ENCODE data around the gene PDZD2. TPM values are rescaled to one million over a fixed set of nuclear protein-coding genes. Genes with fewer than 3 reads are reported as not detected.

The PDZD2 gene
- total RNA-seq, 2 donors from 2014 or later = 6.6 to 14.6 TPM

- H3K4me3 Mint-ChIP-seq = no peak overlapping the region
- H3K36me3 ChIP-seq (ENCODE audit: control insufficient read depth, insufficient read depth, low read length) = no peaks in the 10 kb centered on the region
- no peak overlapping the region for H3K27ac ChIP-seq (ENCODE audit: low read depth, low read length)
- H3K9ac ChIP-seq (ENCODE audit: extremely low read depth, low read length, poor library complexity, severe bottlenecking) = no peak overlapping the region
- no peak overlapping the region for H3K27ac Mint-ChIP-seq
- H3K27me3 ChIP-seq (ENCODE audit: control insufficient read depth, insufficient read depth, low read length, poor library complexity, severe bottlenecking) = no peaks in the 10 kb centered on the region
- H3K9me3 Mint-ChIP-seq = no peaks in the 10 kb centered on the region
- TF ChIP-seq CTCF (conservative IDR thresholded peaks at IDR 0.05) = no peak
- peaks cover 21% of the 10 kb centered on the region for H3K27me3 Mint-ChIP-seq (ENCODE audit: insufficient read depth)
- peaks cover 27% of the 10 kb centered on the region for H3K4me1 Mint-ChIP-seq
- H3K9me3 ChIP-seq (ENCODE audit: control insufficient read depth, low read length) = no peaks in the 10 kb centered on the region
- no peak for DNase-seq
- 94 to 99% methylated on average over 10 to 20 of the region's 20 CpGs for WGBS, 2 experiments (ENCODE audit: insufficient coverage in 1 of 2, insufficient read length in 1 of 2)
- peaks cover 6% of the 10 kb centered on the region for H3K4me1 ChIP-seq (ENCODE audit: control insufficient read depth, insufficient read depth, low read length)
- no peak overlapping the region for H3K4me3 ChIP-seq (ENCODE audit: low read length)
- H3K36me3 Mint-ChIP-seq (ENCODE audit: low read depth) = no peaks in the 10 kb centered on the region
These were observed 116.1 kb downstream of the PDZD2 start for GRCh38 chr5:31754741-31755675.

GRCh38 chr5:31755676-31756230, 116.8 kb downstream of the PDZD2 start:
- no peak overlapping the region for H3K4me3 ChIP-seq (ENCODE audit: low read length)
- peaks cover 6% of the 10 kb centered on the region for H3K4me1 ChIP-seq (ENCODE audit: control insufficient read depth, insufficient read depth, low read length)
- Mint-ChIP-seq H3K4me1 (peaks cover 27% of the 10 kb centered on the region), H3K9me3 (no peaks in the 10 kb centered on the region), H3K27ac (no peak overlapping the region), H3K27me3 (ENCODE audit: insufficient read depth) (peaks cover 16% of the 10 kb centered on the region), H3K36me3 (ENCODE audit: low read depth) (no peaks in the 10 kb centered on the region), H3K4me3 (no peak overlapping the region)
- H3K9me3 ChIP-seq (ENCODE audit: control insufficient read depth, low read length) = no peaks in the 10 kb centered on the region
- no peaks in the 10 kb centered on the region for H3K36me3 ChIP-seq (ENCODE audit: control insufficient read depth, insufficient read depth, low read length)
- WGBS, 2 experiments (ENCODE audit: insufficient coverage in 1 of 2, insufficient read length in 1 of 2) = 92% methylated on average over 10 of the region's 10 CpGs
- H3K27ac ChIP-seq (ENCODE audit: low read depth, low read length) = no peak overlapping the region
- DNase-seq = no peak
- no peak overlapping the region for H3K9ac ChIP-seq (ENCODE audit: extremely low read depth, low read length, poor library complexity, severe bottlenecking)
- H3K27me3 ChIP-seq (ENCODE audit: control insufficient read depth, insufficient read depth, low read length, poor library complexity, severe bottlenecking) = no peaks in the 10 kb centered on the region
- TF ChIP-seq CTCF (conservative IDR thresholded peaks at IDR 0.05) = no peak

GRCh38 chr5:31757806-31758205, 118.9 kb downstream of the PDZD2 start:
- H3K36me3 Mint-ChIP-seq (ENCODE audit: low read depth) = no peaks in the 10 kb centered on the region

More at GRCh38 chr5:31757806-31758205, 118.9 kb downstream of the PDZD2 start:
- Histone ChIP-seq H3K4me1 (ENCODE audit: control insufficient read depth, insufficient read depth, low read length) (peaks cover 6% of the 10 kb centered on the region), H3K27ac (ENCODE audit: low read depth, low read length) (no peak overlapping the region), H3K9ac (ENCODE audit: extremely low read depth, low read length, poor library complexity, severe bottlenecking) (no peak overlapping the region), H3K9me3 (ENCODE audit: control insufficient read depth, low read length) (no peaks in the 10 kb centered on the region), H3K27me3 (ENCODE audit: control insufficient read depth, insufficient read depth, low read length, poor library complexity, severe bottlenecking) (no peaks in the 10 kb centered on the region), H3K36me3 (ENCODE audit: control insufficient read depth, insufficient read depth, low read length) (no peaks in the 10 kb centered on the region), H3K4me3 (ENCODE audit: low read length) (no peak overlapping the region)
- no peaks in the 10 kb centered on the region for H3K9me3 Mint-ChIP-seq
- TF ChIP-seq CTCF (conservative IDR thresholded peaks at IDR 0.05) = no peak
- WGBS, 2 experiments (ENCODE audit: insufficient coverage in 1 of 2, insufficient read length in 1 of 2) = 97% methylated on average over 6 to 8 of the region's 8 CpGs
- peaks cover 25% of the 10 kb centered on the region for H3K4me1 Mint-ChIP-seq
- peaks cover 13% of the 10 kb centered on the region for H3K27me3 Mint-ChIP-seq (ENCODE audit: insufficient read depth)
- DNase-seq = no peak
- no peak overlapping the region for H3K4me3 Mint-ChIP-seq
- H3K27ac Mint-ChIP-seq = no peak overlapping the region
